Activated T-cell treated with anti-CD3 and anti-CD28 coated beads, Interleukin-2, amount 50 U/mL, for 24 hours (primary cell): ENCODE data around the gene ENPP7.

ENCODE experiments used
- DNase-seq: peaks from one replicate; pipeline ENCODE4 v3.0.0-alpha.2; 2020
- H3K27ac Mint-ChIP-seq: 2 replicates; pipeline ENCODE4 v1.8.0; 2020; ENCODE audit warnings: mild to moderate bottlenecking, mixed read lengths
- H3K27me3 Mint-ChIP-seq: 2 replicates; pipeline ENCODE4 v1.8.0; 2020; ENCODE audit warnings: mixed read lengths
- H3K36me3 Mint-ChIP-seq: 2 replicates; pipeline ENCODE4 v1.8.0; 2020; ENCODE audit warnings: low read depth, mixed read lengths
- H3K4me1 Mint-ChIP-seq: 2 replicates; pipeline ENCODE4 v1.8.0; 2020; ENCODE audit warnings: low read depth, mixed read lengths
- H3K4me3 Mint-ChIP-seq: 2 replicates; pipeline ENCODE4 v1.8.0; 2020; ENCODE audit warnings: mild to moderate bottlenecking, moderate library complexity, mixed read lengths
- H3K9me3 Mint-ChIP-seq: 2 replicates; pipeline ENCODE4 v1.8.0; 2020; ENCODE audit warnings: mixed read lengths

The ENPP7 gene, protein sequence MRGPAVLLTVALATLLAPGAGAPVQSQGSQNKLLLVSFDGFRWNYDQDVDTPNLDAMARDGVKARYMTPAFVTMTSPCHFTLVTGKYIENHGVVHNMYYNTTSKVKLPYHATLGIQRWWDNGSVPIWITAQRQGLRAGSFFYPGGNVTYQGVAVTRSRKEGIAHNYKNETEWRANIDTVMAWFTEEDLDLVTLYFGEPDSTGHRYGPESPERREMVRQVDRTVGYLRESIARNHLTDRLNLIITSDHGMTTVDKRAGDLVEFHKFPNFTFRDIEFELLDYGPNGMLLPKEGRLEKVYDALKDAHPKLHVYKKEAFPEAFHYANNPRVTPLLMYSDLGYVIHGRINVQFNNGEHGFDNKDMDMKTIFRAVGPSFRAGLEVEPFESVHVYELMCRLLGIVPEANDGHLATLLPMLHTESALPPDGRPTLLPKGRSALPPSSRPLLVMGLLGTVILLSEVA

DNA sequence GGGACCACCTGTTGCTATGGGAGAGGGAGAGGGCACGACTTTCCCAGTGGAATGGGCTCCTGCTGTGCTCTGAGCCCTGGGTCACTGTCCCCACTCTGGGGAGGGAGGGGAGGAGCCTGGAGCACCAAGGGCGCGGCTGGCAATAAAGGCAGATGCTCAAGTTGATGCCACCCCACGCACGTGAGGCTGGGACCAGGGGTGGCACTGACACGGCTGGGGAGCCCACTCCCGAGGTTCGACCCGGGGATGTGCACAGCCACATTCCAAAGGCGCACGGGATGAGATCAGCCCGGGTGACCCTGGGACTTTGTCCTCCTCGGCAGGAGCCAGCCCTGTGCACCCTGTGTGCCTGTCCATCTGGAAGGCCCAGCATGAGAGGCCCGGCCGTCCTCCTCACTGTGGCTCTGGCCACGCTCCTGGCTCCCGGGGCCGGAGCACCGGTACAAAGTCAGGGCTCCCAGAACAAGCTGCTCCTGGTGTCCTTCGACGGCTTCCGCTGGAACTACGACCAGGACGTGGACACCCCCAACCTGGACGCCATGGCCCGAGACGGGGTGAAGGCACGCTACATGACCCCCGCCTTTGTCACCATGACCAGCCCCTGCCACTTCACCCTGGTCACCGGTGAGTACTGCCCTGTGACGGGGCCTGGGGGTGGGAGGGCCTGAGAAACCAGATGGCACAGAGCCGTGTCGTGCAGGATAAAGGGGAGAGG is at the start of gene ENPP7:
Gene ENPP7, plus strand, starts transcription at position 175 of the 715 bp plus-strand sequence. Its CDS starts 197 bp downstream, at position 372.
- Mint-ChIP-seq H3K9me3 (no peaks in the 10 kb centered on the region), H3K27me3 (no peaks in the 10 kb centered on the region), H3K4me3 (no peak within 1 kb of the TSS), H3K4me1 (peaks cover 12% of the 10 kb centered on the region), H3K27ac (no peak within 1 kb of the TSS), H3K36me3 (no peaks in the 10 kb centered on the region)
- no peak for DNase-seq

DNA sequence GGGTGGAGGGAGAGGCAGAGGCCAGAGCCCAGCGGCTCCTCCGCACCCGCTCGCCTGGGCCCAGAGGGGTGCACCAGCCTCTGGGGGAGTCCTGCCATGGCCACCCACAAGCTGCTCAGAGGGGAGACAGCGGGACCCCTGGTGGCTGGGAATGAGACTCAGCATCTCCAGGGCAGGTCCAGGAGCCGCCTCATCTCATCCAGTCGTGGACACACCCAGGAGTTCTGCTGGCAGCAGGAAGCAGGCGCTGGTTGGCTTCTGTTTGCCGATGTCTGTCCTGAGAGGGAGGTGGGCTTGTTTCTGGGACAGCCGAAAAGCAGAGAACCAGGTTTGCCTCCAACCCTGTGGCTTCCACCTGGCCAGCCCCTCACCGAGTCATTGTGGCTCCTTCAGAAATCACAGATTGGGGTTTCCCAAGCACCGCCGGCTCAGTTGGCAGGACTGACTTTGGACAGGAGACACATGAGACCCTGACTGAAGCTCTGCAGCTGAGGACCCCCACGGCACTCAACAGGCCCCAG is 49.6 kb upstream of the ENPP7 start:
- no peak for DNase-seq
- Mint-ChIP-seq H3K27me3 (peaks cover 43% of the 10 kb centered on the region), H3K9me3 (no peaks in the 10 kb centered on the region), H3K4me3 (no peak overlapping the region), H3K36me3 (no peaks in the 10 kb centered on the region), H3K27ac (no peak overlapping the region), H3K4me1 (no peaks in the 10 kb centered on the region)

DNA sequence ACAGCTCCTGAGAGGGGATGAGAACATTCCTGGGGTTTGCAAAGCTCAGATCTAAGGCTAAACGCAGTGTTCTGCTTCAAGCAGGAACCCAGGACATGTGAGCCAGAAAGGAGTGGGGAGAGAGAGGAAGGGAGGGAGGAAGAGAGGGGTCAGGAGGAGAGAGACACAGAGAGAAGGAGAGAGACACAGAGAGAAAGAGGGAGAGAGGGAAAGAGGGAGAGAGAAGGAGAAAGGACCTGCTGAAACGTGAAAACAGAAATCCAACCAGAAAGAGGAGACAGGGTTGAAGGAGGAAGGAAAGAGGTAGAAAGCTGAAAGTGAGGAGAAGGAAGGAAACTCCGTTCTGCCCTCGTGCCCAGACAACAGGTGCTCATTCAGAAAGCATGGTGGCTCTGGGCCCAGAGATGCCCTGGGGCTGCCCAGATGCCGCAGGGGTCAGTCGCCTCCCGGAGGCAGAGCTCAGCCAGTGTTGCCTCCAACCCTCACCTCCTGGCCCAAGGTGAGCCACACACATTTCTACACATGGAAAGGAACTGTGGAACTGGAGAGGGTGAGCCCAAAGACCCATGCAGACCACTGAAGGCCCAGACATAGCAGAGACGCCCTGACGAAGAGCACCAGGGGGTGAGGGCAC is 49.0 kb upstream of the ENPP7 start:
- Mint-ChIP-seq H3K9me3 (no peaks in the 10 kb centered on the region), H3K4me1 (no peaks in the 10 kb centered on the region), H3K27ac (no peak overlapping the region), H3K4me3 (no peak overlapping the region), H3K27me3 (peaks cover 44% of the 10 kb centered on the region), H3K36me3 (no peaks in the 10 kb centered on the region)
- no peak for DNase-seq

DNA sequence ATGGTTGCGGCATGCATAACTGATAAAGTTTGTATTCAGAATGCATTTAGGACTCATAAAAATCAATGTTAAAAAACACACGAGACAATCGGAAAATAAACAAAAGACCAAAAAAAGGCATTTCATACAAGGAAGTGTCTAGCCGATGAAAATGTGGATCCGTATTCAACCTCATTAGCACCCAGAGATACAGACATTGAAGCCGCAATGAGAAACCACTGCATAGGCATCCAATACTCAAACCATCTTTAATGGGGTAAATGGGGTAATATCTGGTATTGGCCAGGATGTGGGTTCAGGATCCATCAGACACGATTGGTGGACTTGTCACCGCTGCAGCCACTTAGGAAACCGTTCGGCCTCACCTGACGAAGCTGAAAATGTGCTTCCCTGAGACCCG is 47.4 kb upstream of the ENPP7 start:
- no peak overlapping the region for H3K4me3 Mint-ChIP-seq

DNA sequence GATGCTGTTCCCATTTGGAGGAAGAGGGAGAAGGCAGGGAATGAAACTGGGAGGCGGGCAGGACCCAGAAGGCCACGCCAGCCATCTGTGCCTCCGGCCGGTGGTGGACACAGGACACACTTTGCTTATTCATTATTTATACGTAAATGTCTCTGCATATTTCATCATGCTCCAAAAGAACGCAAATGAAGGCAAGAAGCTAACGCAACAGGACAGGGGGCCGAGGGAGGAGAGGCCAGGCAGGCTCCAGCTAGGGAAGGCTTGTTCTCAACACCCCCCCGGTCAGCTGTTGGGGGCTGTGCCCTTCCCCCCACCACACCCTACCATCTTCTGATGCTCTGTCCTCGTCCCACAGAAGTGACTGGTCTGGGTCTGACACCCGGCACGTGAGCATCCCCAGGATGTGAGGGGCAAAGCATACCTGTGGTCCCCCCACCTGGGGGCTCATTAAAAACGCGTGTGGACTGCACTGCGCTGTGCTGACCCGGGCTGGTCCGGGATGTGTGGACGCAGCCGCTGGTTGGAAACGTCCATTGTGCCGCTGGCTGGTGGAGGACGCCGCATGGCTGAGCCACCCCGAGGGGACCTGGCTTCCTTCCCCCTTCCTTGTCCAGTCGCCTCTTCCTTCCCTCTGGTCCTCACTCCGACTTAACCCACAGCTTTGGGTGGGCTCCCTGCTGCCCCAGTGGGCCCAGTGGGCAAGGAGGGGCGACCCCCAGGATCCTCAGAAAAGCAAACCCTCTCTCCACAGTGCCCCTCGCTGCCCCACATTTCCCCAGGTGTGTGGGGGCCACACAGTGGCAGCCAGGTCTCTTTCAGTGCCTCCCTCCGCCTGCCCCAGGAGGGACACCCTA is 46.4 kb upstream of the ENPP7 start:
- H3K27me3 Mint-ChIP-seq = peaks cover 41% of the 10 kb centered on the region

More for the DNA sequence above, 47.4 kb upstream of the ENPP7 start:
- H3K9me3 Mint-ChIP-seq = no peaks in the 10 kb centered on the region
- no peaks in the 10 kb centered on the region for H3K4me1 Mint-ChIP-seq
- no peak for DNase-seq
- H3K36me3 Mint-ChIP-seq = no peaks in the 10 kb centered on the region
- no peak overlapping the region for H3K27ac Mint-ChIP-seq
- peaks cover 41% of the 10 kb centered on the region for H3K27me3 Mint-ChIP-seq

DNA sequence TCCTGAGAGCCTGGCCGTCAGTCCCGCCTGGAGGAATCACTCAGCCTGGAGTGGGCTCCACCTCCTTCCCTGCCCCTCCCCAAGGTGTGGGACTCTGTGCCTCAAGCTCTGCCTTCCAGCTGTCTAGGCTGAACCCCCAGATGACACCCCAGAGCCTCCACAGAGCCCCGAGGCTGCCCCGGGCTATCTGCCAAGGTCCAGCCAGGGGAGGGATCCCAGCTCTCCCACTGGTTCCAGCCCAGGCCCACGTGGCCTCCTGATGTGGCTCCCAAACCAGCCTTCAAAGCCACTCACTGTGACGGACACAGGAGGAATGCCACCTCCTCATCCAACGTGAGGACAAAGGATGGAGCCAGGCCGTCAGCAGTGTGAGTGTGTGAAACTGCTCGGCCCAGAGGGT is 45.6 kb upstream of the ENPP7 start:
- peaks cover 37% of the 10 kb centered on the region for H3K27me3 Mint-ChIP-seq
- H3K4me3 Mint-ChIP-seq = no peak overlapping the region

More for the DNA sequence above, 46.4 kb upstream of the ENPP7 start:
- Mint-ChIP-seq H3K27ac (no peak overlapping the region), H3K4me1 (no peaks in the 10 kb centered on the region), H3K4me3 (no peak overlapping the region), H3K9me3 (no peaks in the 10 kb centered on the region), H3K36me3 (no peaks in the 10 kb centered on the region)
- DNase-seq = no peak

DNA sequence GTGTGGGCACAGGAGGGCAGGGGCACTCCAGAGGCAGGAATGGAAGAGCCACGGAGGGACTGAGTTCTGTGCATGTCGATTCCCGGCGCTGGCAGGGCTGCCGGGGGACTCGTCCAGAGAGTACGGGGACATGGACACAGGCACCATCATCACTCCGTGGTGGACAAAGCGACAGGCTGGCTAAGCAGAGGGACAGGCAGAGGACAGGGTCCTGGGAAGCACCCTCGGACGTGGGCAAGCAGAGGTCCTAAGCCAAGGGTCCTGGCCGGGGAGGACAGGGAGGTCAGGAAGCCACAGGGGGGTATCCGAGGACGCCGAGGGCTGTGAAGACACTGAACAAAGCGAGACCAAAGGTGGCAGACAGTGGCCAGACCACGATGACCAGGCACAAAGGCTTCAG is 44.3 kb upstream of the ENPP7 start:
- H3K4me3 Mint-ChIP-seq = no peak overlapping the region
- no peaks in the 10 kb centered on the region for H3K9me3 Mint-ChIP-seq
- H3K36me3 Mint-ChIP-seq = no peaks in the 10 kb centered on the region
- H3K4me1 Mint-ChIP-seq = no peaks in the 10 kb centered on the region
- H3K27ac Mint-ChIP-seq = no peak overlapping the region
- H3K27me3 Mint-ChIP-seq = peaks cover 28% of the 10 kb centered on the region
- no peak for DNase-seq

More for the DNA sequence above, 45.6 kb upstream of the ENPP7 start:
- Mint-ChIP-seq H3K4me1 (no peaks in the 10 kb centered on the region), H3K27ac (no peak overlapping the region), H3K36me3 (no peaks in the 10 kb centered on the region), H3K9me3 (no peaks in the 10 kb centered on the region)
- no peak for DNase-seq

DNA sequence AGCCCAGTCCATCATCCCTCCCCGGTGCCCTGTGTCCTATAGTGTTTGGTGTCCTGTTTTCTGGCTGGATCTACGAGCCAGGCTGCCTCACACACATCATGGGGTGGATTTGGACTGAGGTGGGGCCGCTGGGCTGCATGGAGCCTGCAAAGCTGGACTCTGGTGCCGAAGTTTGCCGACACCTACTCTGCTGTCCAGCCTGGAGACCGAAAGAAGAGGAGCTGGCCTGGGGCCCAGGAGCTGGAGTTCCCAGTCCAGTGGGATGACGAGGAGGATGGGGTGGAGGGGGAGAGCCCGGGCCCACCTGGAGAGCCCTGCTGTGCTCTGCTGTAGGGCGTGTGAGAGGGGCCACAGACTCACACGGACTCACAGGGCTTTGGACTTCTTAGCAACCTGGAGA is 40.3 kb upstream of the ENPP7 start:
- Mint-ChIP-seq H3K4me3 (no peak overlapping the region), H3K27ac (no peak overlapping the region), H3K9me3 (no peaks in the 10 kb centered on the region), H3K27me3 (peaks cover 26% of the 10 kb centered on the region), H3K36me3 (no peaks in the 10 kb centered on the region), H3K4me1 (no peaks in the 10 kb centered on the region)
- DNase-seq = no peak

DNA sequence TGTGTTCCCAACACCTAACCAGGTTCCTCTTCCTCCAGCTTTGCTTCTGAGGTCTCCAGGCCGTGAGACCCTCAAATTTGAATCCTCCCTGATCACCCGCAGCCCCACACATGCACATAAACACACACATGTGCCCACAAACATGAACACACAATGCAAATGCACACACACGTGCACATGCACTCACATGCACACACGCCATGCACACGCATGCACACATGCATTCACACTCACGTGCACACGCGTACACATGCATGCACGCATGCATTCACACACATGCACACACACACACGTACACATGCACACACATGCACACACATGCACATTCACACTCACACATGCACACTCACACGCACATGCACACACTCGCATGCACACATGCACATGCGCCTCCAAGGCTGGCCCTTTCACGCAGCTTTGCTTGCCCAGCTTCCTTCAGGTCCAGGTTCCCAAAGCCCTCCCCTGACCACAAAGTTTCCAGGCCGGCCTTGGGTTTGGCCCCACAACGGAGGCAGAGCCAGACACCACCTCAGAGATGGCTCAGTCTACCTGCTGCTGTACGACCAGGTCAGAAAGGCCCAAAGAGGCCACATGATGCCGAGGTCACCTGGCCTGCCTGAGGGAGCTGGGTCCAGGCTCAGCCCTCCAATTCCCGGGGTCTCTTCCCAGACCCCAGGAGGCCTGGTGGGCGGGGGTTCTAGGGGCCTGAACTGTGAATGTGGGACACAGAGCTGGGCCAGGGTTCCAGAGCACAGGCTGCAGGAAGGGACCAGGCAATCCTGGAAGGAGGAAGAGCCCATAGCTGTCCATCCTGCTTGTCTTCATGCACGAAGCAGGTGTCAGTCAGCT is 39.5 kb upstream of the ENPP7 start:
- DNase-seq = no peak
- no peaks in the 10 kb centered on the region for H3K36me3 Mint-ChIP-seq
- peaks cover 25% of the 10 kb centered on the region for H3K27me3 Mint-ChIP-seq
- H3K27ac Mint-ChIP-seq = no peak overlapping the region
- no peaks in the 10 kb centered on the region for H3K4me1 Mint-ChIP-seq
- H3K9me3 Mint-ChIP-seq = no peaks in the 10 kb centered on the region
- H3K4me3 Mint-ChIP-seq = no peak overlapping the region

DNA sequence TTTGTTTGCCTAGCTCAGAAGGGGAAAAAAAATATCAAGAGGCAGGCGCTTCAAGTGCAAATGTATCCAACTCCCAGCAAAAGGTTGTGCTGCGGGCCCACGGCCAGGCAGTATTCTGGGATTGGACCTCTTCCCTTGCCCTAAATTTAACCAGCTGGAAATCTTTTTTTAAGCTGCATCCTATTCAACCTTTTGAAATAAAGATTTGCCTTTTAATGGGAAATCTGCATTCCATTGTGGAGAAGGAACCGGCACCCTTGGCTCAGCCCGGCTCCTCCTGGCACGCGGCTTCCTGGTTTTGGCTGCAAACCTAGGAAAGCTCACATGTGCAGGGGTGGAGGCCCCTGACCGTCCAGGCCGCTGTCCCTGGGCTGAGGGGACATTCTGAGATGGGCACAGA is 38.8 kb upstream of the ENPP7 start:
- H3K9me3 Mint-ChIP-seq = no peaks in the 10 kb centered on the region
- DNase-seq = no peak
- no peaks in the 10 kb centered on the region for H3K4me1 Mint-ChIP-seq
- no peak overlapping the region for H3K27ac Mint-ChIP-seq
- H3K4me3 Mint-ChIP-seq = no peak overlapping the region
- H3K27me3 Mint-ChIP-seq = peaks cover 31% of the 10 kb centered on the region
- H3K36me3 Mint-ChIP-seq = no peaks in the 10 kb centered on the region

DNA sequence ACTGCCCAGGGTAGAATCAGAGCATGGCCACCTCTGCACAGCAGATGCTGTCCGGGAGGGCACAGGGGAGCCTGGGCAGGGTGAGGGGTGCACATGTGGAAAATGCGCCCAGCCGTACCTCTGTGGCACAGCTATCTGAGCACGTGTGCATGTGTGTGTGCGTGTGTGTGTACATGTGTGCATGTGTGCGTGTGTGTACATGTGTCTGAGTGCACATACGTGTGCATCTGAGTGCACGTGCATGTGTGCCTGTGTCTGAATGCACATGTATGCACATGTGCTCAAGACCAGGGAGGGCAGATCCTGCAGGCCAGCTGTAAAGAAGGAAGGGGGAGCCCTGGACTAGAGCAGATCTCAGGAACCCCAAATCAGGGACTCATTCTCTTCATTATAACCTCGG is 37.3 kb upstream of the ENPP7 start:
- peaks cover 41% of the 10 kb centered on the region for H3K27me3 Mint-ChIP-seq
- no peaks in the 10 kb centered on the region for H3K4me1 Mint-ChIP-seq
- no peak overlapping the region for H3K27ac Mint-ChIP-seq
- no peak for DNase-seq
- no peaks in the 10 kb centered on the region for H3K9me3 Mint-ChIP-seq
- no peaks in the 10 kb centered on the region for H3K36me3 Mint-ChIP-seq
- no peak overlapping the region for H3K4me3 Mint-ChIP-seq

DNA sequence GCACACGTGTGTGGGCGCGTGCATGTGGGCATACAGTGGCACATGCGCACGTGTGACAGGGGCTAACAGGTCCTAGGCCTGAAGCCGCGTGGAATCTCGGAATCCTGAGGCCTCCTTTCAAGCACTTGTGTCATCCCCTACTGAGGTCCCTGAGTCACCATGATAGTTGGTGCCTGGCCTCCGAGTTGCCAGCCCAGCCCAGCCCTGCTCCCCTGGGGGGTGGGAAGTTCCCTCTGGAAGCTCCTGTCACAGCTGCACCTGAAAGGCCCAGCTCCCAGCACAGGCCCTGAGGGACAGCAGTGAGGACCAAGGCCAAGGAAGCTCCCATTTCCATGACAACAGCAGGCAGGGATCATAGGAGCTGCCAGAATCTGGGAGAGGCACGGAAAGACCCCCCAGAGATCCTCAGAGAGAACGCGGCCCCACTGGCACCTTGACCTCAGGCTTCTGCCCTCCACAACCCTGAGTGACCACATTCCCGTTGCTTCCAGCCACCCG is 35.4 kb upstream of the ENPP7 start:
- no peaks in the 10 kb centered on the region for H3K36me3 Mint-ChIP-seq
- H3K27ac Mint-ChIP-seq = no peak overlapping the region
- no peak for DNase-seq
- H3K4me3 Mint-ChIP-seq = no peak overlapping the region
- peaks cover 49% of the 10 kb centered on the region for H3K27me3 Mint-ChIP-seq
- no peaks in the 10 kb centered on the region for H3K4me1 Mint-ChIP-seq
- no peaks in the 10 kb centered on the region for H3K9me3 Mint-ChIP-seq
